GM18502 (cell line): Measurements from ENCODE around the gene RUVBL2.

Experiments
- ATAC-seq: cut with Tn5 transposase; IDR thresholded peaks from one replicate; pipeline ENCODE4 v1.9.1; 2021; ENCODE audit warnings: mild to moderate bottlenecking; ENCODE audit not compliant: unreplicated experiment, poor library complexity

RUVBL2 gene

DNA sequence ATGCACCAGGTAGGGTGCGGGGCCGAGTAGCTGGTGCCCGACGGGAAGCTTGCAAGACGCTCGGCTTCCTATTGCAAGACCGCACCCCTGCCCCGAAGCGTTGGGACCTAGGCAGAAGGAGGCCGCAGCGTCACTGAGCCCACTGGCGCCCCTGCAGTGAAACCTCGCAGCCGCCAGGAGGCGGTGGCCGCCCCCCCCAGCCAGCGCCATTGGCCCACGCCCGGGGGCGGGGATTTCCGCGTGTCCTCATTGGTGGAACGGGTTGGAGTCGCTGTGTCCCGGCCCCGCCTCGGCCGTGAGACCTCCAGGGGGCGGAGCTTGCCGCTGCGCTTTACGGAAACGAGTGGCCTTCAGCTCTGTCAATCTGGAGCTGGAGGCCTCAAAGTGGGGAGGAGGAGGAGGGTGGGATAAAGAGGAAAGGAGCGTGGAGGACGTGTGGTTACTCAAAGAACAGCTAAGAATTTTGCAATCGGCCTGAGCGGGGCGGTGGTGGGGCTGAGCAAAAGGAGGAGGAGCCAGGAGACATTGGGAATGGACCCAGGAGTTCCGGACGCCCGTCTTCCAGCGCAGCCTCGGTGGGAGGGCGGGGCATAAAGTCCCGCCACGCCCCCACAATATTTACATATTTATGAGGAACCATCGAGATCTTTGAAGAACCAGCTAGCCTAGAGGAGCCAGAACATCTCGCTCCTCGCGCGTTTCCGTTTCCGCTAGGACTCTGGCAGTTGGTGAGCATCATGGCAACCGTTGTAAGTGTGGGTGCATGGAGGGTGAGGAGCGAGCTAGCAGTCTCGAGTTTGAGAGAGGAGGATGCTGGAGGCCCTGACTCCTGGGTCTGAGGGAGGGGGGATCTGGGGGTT, at the start of gene RUVBL2, which contains the start of gene GYS1:
Gene RUVBL2, plus strand, starts transcription at position 713 of the 860 bp plus-strand sequence. Its CDS starts 25 bp downstream, at position 738.
Gene GYS1, minus strand, starts transcription at position 135 of the 860 bp plus-strand sequence. CDS start 197 bp downstream, outside the sequence.
- ATAC-seq: peak; percentile 78

DNA sequence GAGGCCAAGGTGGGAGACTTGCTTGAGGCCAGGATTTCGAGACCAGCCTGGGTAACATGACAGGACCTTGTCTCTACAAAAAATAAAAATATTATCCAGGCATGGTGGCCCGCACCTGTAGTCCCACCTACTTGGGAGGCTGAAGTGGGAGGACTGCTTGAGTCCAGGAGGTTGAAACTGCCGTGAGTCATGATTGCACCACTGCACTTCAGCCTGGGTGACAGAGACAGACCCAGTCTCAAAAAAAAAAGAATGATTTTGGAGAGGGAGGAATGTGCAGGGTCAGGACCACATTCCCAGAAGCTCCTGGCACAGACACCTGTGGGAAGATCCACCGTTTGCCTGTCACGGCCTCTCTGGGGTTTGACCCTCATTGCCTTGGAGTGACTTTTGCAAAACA, 48.3 kb upstream of the RUVBL2 start:
- ATAC-seq: no peak

DNA sequence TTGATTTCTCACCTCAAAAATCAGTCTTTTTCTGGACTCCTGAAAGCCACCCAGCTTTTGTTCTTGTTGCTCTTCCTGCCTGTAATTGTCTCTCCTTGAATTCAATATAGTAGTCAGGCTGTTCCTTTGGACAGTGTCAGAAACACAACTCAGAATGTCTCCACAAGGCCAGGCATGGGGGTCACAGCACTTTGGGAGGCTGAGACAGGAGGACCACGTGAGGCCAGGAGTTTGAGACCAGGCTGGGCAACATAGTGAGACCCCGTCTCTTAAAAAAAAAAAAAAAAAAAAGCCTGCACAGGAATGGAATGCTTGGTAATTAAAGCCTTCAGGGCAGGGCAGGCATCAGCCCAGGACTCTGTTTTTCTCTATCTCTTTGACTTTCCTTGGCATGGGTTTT, 47.9 kb upstream of the RUVBL2 start:
- ATAC-seq: no peak

DNA sequence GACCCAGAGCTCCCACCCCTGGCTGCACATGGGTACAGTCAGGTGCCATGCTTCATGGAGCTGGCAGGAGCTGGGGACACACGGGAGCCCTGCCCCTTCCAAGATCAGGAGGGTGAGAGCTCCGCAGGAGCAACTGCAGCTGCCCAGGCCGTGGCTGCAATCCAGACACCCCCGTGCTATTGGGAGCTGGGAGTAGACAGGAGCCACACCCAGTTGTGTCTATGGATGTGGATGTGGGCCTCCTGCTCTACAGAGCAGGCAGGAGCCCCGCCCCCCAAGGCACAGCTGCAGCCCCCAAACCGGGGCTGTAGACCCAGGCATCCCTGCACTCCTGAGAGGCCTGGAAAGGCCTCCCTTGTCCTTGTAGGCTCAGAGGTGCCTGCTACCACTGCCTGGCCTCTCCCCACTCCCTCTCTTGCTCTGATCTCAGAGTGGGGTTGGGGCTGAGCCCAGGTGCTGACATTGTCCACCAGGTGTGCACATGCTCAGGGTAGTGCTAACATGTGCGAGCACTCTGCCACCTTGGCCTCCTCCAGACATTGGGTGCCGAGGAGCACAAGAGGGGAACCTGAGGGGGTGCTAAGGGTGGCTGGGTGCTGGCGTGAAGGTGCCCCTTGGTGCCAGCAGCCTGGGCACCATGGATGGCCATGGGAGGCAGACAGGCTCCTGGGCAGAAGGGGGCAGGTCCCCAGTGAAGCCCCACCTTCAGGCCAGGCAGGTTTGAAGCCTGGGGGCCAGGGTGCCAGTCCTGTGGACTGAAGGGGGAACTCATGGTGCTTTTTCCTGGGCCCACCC, 47.0 kb upstream of the RUVBL2 start:
- ATAC-seq: no peak

DNA sequence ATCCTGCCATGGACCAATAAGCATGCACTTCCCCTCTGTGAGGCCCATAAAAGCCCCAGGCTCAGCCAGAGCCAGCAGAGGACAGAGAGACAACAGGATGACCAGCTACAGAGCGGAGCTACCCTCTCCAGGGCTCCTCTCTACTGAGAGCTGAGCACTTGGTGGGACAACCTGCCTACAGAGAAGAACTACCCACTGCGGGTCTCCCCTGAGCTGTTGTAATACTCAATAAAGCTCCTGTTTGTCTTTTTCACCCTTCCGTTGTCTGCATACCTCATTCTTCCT, 46.5 kb upstream of the RUVBL2 start:
- no peak for ATAC-seq

DNA sequence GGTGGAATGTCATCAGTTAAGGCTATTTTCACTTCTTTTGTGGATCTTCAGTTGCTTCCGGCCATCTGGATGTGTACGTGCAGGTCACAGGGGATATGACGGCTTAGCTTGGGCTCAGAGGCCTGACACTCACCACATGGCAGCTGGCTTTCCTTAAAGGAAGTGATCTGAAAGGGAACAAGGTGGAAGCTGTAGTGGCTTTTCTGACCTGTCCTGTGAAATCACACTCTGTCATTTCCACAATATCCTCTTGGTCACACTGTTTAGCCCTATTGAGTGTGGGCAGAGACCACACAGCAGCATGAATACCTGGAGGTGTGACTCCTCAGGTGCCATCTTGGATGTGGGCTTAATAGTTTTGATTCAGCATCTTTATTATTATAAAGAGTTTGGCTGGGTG, 43.5 kb upstream of the RUVBL2 start:
- ATAC-seq: no peak

DNA sequence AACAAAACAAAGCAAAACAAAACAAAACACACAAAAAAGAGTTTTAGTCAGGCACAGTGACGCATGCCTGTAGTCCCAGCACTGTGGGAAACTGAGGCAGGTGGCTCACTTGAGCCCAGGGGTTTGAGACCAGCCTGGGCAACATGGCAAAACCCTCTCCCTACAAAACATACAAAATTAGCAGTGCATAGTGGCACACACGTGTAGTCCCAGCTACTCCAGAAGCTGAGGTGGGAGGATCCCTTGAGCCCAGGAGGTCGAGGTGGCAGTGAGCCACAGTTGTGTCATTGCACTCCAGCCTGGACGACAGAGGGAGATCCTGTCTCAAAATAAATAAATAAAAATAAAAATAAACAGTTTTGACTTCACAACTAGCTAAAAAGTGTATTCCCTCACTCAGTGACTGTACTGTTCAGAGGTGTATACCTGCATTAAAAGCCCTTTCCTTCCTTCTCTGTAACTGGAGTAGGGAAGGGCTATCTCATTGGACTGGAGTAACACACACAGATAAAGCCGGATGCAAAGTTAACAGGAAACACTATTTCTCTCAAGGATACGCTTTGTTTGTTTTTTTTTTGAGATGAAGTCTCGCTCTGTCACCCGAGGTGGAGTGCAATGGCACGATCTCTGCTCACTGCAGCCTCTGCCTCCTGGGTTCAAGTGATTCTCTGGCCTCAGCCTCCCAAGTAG, 42.7 kb upstream of the RUVBL2 start:
- ATAC-seq: no peak

DNA sequence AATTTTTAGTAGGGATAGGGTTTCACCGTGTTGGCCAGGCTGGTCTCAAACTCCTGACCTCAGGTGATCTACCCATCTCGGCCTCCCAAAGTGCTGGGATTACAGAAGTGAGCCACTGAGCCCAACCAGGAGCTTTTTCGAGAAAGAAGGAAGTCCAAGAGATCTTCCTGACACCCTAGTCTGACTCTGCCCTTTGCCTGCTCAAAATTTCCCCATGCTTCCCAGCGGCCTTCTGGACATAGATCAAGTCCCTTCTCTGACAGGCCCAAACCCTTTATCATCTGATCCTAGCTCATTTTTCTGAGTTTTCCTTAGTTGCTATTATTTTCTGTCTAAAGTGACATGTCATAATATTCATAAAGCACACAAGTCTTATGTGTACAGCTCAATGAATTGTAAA, 40.5 kb upstream of the RUVBL2 start:
- no peak for ATAC-seq

DNA sequence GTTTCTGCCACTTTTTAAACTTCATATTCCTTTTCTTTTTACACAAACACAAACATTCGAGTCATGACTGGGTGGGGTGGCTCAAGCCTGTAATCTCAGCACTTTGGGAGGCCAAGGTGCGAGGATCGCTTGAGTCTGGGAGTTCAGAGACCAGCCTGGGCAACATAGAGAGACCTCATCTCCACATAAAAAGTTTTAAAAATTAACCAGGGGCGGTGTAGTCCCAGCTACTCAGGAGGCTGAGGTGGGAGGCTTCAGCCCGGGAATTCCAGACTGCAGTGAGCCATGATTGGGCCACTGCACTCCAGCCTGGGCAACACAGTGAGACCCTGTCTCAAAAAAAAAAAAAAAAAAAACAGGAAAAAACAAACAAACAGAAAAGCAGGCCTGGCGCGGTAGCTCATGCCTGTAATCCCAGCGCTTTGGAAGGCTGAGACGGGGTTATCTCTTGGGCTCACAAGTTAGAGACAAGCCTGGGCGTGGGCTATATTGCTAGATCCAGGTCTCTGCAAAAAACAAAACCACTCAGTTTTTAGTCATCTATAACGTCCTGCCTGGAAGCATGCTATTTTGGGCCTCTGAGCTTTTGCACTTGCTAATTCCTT, 39.6 kb upstream of the RUVBL2 start:
- ATAC-seq: no peak

DNA sequence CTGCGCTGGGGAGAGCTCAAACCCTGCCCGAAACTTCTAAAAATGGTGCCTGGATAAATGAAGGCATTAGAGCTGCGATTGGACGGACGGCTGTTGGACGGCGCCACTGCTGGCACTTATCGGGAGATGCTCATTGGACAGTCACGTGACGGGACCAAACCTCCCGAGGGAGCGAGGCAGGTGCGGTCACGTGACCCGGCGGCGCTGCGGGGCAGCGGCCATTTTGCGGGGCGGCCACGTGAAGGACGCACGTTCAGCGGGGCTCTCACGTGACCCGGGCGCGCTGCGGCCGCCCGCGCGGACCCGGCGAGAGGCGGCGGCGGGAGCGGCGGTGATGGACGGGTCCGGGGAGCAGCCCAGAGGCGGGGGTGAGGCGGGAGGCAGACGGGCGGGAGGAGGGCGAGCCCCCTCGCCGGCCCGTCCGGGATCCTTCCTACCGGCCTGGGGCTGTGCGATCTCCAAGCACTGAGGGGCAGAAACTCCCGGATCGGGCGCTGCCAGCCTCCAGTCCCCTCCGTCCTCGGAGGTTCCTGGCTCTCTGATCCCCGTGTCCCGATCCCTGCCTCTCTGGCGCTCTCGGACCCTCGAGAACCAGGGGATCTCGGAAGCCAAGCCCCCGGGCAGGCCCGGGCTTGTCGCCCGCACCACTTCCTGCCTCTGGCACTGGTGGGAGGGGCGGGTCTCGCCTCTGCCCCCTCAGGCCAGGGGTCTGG, 38.9 kb upstream of the RUVBL2 start, which contains the start of gene BAX:
Gene BAX, plus strand, starts transcription at position 281 of the 713 bp plus-strand sequence. Its CDS starts 54 bp downstream, at position 335.
- ATAC-seq: peak; percentile 77

DNA sequence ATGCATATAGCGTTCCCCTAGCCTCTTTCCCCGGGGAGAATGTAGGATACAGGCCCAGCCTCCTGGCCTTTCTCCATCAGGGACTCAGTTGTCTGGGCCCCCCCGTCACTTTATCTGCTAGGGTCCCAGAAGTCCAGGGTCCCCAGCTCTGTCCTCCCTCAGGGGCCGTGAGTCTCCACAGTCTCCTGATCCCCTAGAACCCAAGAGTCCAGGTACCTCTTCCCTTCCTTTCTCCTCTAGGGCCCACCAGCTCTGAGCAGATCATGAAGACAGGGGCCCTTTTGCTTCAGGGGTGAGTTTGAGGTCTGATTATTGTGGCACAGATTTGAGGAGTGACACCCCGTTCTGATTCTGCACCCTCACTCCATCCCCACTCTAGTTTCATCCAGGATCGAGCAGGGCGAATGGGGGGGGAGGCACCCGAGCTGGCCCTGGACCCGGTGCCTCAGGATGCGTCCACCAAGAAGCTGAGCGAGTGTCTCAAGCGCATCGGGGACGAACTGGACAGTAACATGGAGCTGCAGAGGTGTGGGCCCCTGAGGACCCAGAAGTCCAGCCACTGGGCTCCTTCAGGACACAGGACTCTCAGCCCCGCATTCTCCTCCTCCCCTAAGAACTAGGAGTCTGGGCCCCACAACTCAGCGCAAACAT, 38.3 kb upstream of the RUVBL2 start:
- peak; percentile 8 for ATAC-seq

DNA sequence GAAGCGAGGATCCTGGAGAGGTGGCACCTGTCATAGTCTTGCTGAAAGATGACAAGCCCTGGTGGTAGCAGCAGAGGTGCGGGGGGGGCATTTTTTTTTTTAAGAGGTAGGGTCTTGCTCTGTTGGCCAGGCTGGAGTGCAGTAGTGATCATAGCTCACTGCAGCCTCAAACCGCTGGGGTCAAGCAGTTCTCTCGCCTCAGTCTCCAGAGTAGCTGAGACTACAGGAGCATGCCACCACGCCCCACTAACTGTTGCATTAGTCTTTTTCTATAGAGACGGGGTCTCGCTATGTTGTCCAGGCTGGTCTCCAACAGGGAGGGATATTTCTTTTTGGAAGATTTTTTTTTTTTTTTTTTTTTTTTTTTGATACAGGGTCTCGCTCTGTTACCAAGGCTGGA, 35.7 kb upstream of the RUVBL2 start:
- no peak for ATAC-seq

DNA sequence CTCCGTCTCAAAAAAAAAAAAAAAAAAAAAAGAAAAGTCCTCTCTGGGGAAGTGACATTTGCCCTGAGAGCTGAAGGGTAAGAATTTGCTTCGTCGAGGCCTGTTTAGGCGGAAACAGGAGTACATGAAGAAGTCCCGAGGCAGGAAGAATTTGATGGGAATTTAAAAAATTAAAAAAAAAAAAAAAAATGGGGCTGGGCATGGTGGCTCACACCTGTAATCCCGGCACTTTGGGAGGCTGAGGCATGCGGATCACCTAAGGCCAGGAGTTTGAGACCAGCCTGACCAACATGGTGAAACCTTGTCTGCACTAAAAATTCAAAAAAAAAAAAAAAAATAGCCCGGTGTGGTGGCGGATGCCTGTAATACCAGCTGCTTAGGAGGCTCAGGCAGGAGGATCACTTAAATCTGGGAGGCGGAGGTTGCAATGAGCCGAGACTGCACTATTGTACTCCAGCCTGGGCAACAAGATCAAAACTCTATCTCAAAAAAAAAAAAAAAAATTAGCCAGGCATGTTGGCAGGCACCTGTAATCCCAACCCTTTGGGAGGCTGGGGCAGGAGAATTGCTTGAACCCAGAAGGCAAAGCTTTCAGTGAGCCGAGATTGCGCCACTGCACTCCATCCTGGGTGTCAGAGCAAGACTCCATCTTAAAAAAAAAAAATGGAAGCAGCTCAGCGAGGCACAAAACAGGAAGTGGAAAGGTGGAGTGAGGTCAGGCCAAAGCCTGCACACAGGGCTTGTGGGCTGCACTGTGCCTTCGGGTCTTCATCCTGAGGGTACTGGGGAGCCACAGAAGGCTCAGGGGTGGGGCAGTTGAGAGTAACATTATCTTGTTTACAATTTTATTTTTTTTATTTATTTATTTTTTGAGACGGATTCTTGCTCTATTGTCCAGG, 34.1 kb upstream of the RUVBL2 start:
- no peak for ATAC-seq

DNA sequence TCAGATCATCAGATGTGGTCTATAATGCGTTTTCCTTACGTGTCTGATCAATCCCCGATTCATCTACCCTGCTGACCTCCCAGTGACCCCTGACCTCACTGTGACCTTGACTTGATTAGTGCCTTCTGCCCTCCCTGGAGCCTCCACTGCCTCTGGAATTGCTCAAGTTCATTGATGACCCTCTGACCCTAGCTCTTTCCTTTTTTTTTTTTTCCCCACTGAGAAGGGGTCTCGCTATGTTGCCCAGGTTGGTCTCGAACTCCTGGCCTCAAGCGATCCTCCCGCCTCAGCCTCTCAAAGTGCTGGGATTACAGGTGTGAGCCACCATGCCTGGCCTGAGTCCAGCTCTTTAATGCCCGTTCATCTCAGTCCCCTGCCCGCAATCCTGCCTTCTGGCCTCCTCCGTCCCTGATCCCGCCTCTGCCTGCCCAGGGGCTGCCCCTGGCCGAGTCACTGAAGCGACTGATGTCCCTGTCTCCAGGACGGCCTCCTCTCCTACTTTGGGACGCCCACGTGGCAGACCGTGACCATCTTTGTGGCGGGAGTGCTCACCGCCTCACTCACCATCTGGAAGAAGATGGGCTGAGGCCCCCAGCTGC, 32.5 kb upstream of the RUVBL2 start:
- ATAC-seq: no peak

DNA sequence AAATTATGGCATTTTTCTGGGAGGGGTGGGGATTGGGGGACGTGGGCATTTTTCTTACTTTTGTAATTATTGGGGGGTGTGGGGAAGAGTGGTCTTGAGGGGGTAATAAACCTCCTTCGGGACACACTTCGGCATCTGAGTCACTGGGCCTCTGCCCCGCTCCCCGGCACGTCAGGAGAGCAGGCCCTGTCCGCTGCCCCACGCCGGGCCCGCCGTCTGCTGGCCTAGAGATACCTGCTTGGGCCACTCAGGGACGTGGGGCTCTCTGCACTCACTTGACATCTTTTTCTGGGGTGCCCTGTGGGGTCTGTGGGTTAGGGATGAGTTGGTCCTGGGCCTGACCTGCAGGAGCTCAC, 32.0 kb upstream of the RUVBL2 start:
- no peak for ATAC-seq

DNA sequence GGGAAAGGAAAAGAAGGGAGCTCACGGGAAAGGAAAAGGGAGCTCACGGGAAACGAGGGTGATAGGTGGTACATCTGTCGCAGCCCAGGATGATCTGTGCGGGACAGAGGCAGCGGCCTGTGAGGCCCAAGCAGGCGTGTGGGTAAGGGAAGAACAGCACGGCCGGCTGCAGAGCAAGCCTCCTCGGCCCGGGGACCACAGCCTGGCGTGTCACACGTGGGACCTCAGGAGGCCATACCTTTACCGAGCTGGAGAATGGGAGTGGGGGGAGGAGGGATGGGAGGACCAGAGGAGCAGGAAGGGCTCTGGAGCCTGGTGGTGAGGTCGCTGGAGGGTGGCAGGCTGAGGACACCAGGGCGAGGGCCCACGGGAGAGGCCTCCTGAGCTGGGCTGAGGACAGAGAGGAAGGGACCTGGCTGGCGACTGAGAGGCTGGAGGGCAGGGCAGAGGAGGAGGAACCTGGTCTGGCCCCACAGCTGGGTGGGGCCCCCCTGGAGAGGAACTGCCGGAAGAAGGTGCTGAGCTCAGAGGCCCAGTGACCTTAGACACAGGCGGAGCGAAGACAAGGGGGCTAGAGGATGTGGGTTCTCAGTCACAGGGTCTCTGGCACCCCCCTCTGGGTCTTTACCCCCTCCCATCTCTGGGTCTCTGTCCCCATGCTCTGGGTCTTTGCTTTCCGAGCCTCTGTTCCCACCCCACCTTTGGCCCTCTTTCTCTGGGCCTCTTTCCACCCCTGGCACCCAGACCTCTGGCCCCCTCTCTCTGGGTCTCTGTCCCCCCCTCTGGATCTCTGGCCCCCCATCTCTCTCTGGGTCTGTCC, 31.4 kb upstream of the RUVBL2 start:
- peak; percentile 37 for ATAC-seq

DNA sequence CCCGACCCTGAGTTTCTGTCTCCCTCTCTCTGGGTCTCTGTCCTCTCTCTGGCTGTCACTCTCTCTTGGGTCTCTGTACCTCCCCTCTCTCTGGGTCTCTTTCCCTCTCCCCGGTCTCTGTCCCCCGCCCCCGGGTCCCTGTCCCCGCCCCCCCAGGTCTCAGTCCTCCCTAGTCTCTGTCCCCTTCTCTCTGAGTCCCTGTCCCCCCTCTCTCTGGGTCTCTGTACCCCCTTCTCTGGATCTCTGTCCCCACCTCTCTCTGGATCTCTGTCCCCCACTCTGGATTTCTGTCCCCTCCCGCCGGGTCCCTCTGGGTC, 30.9 kb upstream of the RUVBL2 start:
- no peak for ATAC-seq
